ENCODE results near the gene SMYD2. TPM values are rescaled to one million over a fixed set of nuclear protein-coding genes. Genes with fewer than 3 reads are reported as not detected.
"Not testable (repeated sequence)": the region's sequence is repeated elsewhere in the genome, so short reads cannot be mapped to it uniquely, and the experiment has no call there.

Gene SMYD2
- total RNA-seq, 1 experiment from 2014 or later = 27.2 TPM

- Histone ChIP-seq H3K9me2 (ENCODE audit: insufficient read depth) (no peaks in the 10 kb centered on the region), H3K9me3 (ENCODE audit: control insufficient read depth in 1 of 2, insufficient read depth in 1 of 2, low read depth in 1 of 2, low read length in 2 of 2) (no peaks in the 10 kb centered on the region), H3K9ac (ENCODE audit: low read length) (no peak overlapping the region), H3K27me3 (ENCODE audit: insufficient read depth, low read length) (no peaks in the 10 kb centered on the region; the same call in 1 of the 2 replicates), H4K20me1 (ENCODE audit: insufficient read depth) (no peaks in the 10 kb centered on the region), H2AFZ (ENCODE audit: low read depth, low read length, poor library complexity, severe bottlenecking) (no peak overlapping the region), H3K4me3 (replicated peaks in 1 of 2; ENCODE audit: low read depth in 1 of 2, low read length in 2 of 2) (no peak overlapping the region), H3K36me3 (ENCODE audit: control insufficient read depth in 1 of 2, insufficient read depth in 2 of 2, low read length in 2 of 2) (no peaks in the 10 kb centered on the region), H3K79me2 (ENCODE audit: insufficient read depth, low read length) (no peaks in the 10 kb centered on the region), H3K27ac (ENCODE audit: low read depth, low read length) (no peak overlapping the region), H3K4me2 (ENCODE audit: low read length) (no peak overlapping the region), H3K4me1 (ENCODE audit: control insufficient read depth in 1 of 2, insufficient read depth in 2 of 2, low read length in 2 of 2) (no peaks in the 10 kb centered on the region)
- no TSS peak for BruUV-seq (replicated peaks)
- TF ChIP-seq ATF3 (IDR thresholded peaks at IDR 0.05) (no peak), SP1 (IDR thresholded peaks at IDR 0.05; ENCODE audit: low read depth) (no peak), SRF (IDR thresholded peaks at IDR 0.05; ENCODE audit: low read depth) (no peak), REST (IDR thresholded peaks at IDR 0.05; ENCODE audit: low read depth) (no peak), CEBPB (IDR thresholded peaks at IDR 0.05; ENCODE audit: low read depth) (no peak), CTCF (IDR thresholded peaks at IDR 0.05 in 2 of 3, conservative IDR thresholded peaks at IDR 0.05 in 1 of 3; ENCODE audit: borderline replicate concordance in 1 of 3, insufficient read depth in 1 of 3, low read depth in 2 of 3, low read length in 2 of 3) (no peak), SIN3A (IDR thresholded peaks at IDR 0.05; ENCODE audit: low read depth) (no peak), EZH2phosphoT487 (IDR thresholded peaks at IDR 0.05; ENCODE audit: borderline replicate concordance) (no peak), TCF7L2 (IDR thresholded peaks at IDR 0.05; ENCODE audit: borderline replicate concordance, extremely low read depth, insufficient read depth, insufficient read length) (no peak)
- TF ChIP-seq, protein P1, sequence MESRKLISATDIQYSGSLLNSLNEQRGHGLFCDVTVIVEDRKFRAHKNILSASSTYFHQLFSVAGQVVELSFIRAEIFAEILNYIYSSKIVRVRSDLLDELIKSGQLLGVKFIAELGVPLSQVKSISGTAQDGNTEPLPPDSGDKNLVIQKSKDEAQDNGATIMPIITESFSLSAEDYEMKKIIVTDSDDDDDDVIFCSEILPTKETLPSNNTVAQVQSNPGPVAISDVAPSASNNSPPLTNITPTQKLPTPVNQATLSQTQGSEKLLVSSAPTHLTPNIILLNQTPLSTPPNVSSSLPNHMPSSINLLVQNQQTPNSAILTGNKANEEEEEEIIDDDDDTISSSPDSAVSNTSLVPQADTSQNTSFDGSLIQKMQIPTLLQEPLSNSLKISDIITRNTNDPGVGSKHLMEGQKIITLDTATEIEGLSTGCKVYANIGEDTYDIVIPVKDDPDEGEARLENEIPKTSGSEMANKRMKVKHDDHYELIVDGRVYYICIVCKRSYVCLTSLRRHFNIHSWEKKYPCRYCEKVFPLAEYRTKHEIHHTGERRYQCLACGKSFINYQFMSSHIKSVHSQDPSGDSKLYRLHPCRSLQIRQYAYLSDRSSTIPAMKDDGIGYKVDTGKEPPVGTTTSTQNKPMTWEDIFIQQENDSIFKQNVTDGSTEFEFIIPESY (IDR thresholded peaks at IDR 0.05; ENCODE audit: extremely low read depth, insufficient replicate concordance, low read length) = no peak
- no peak for DNase-seq (ENCODE audit: low read depth, low spot score)
- no peak for ATAC-seq
- POLR2A ChIA-PET = interaction anchor here (1.2 kb wide), 1 partner anchor 12 kb away, joined by 3 read pairs; no protein-coding TSS in a partner anchor
- RAD21 ChIA-PET (ENCODE audit: low non-redundant PET in 1 of 2, low total read pairs in 2 of 2, uncharacterized antibody in 2 of 2, unreplicated experiment in 2 of 2) = interaction anchor here in 1 of 2 experiments (0.7 kb wide), 1 partner anchor 1165 kb away, joined by 4 read pairs; no protein-coding TSS in a partner anchor
- CTCF ChIA-PET = interaction anchor here (3.9 kb wide), 1 partner anchor 12 kb away, joined by 21 read pairs; no protein-coding TSS in a partner anchor
- intact Hi-C loops (cut with micrococcal nuclease) = no loop called here
Measured at GRCh38 chr1:214272964-214273533, 7.9 kb upstream of the SMYD2 start.

DNA sequence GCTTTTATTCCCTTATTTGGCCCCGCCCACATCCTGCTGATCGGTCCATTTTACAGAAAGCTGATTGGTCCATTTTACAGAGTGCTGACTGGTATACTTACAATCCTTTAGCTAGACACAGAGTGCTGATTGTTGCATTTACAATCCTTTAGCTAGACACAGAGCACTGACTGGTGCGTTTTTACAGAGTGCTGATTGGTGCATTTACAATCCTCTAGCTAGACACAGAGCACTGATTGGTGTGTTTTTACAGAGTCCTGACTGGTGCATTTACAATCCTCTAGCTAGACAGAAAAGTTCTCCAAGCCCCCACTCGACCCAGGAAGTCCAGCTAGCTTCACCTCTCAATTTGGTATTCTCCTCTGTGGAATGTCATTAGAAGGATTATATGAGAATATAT is 5.3 kb upstream of the SMYD2 start:
- H3K4me1 ChIP-seq (ENCODE audit: control insufficient read depth in 1 of 2, insufficient read depth in 2 of 2, low read length in 2 of 2); H3K4me3 ChIP-seq (replicated peaks in 1 of 2; ENCODE audit: low read depth in 1 of 2, low read length in 2 of 2); H3K9me2 ChIP-seq (ENCODE audit: insufficient read depth); POLR2A ChIA-PET; DNase-seq (ENCODE audit: low read depth, low spot score); RAD21 ChIA-PET (ENCODE audit: low non-redundant PET in 1 of 2, low total read pairs in 2 of 2, uncharacterized antibody in 2 of 2, unreplicated experiment in 2 of 2); H3K79me2 ChIP-seq (ENCODE audit: insufficient read depth, low read length); H3K36me3 ChIP-seq (ENCODE audit: control insufficient read depth in 1 of 2, insufficient read depth in 2 of 2, low read length in 2 of 2); H3K9ac ChIP-seq (ENCODE audit: low read length); H3K9me3 ChIP-seq (ENCODE audit: control insufficient read depth in 1 of 2, insufficient read depth in 1 of 2, low read depth in 1 of 2, low read length in 2 of 2); BruUV-seq (replicated peaks); H3K27ac ChIP-seq (ENCODE audit: low read depth, low read length); intact Hi-C loops (cut with micrococcal nuclease); H3K4me2 ChIP-seq (ENCODE audit: low read length); H4K20me1 ChIP-seq (ENCODE audit: insufficient read depth); ATAC-seq; H2AFZ ChIP-seq (ENCODE audit: low read depth, low read length, poor library complexity, severe bottlenecking); H3K27me3 ChIP-seq (ENCODE audit: insufficient read depth, low read length): not testable (repeated sequence)
- CTCF ChIA-PET = interaction anchor here (1.6 to 1.8 kb wide), 2 partner anchors 14 to 57 kb away, joined by 3 to 7 read pairs; no protein-coding TSS in a partner anchor
